ENCODE results near the gene KCNJ2. TPM values are rescaled to one million over a fixed set of nuclear protein-coding genes. Genes with fewer than 3 reads are reported as not detected.

Gene KCNJ2
- total and polyA plus RNA-seq, 8 donors = 0.31 to 6.4 (median 2.9) TPM; not detected in 1

DNA sequence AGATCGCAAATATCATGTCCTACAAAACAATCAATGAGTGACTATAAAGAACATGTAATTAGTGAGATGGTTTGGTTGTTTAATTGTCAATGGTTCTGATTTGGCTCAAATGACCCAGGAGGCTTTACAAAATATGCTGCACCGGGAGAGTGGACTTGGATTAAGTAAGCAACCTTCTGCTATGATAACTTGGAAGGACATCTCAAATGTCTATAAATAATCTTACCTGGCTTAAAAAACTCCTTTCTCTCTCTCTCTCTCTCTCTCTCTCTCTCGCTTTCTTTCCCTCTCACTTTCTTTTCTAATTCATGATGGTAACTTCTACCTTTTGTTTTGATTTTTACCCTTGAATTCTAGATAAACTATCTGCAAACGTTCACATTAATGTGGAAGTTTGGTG is 14.2 kb downstream of the KCNJ2 start:
- H3K4me3 ChIP-seq = no peak overlapping the region
- no peaks in the 10 kb centered on the region for H3K27me3 ChIP-seq
- H3K4me1 ChIP-seq = no peaks in the 10 kb centered on the region
- no peak for TF ChIP-seq POLR2A (IDR thresholded peaks at IDR 0.05)
- no peak for TF ChIP-seq EP300 (IDR thresholded peaks at IDR 0.05)
- no peak for TF ChIP-seq POLR2AphosphoS5 (IDR thresholded peaks at IDR 0.05)
- TF ChIP-seq, protein P1, sequence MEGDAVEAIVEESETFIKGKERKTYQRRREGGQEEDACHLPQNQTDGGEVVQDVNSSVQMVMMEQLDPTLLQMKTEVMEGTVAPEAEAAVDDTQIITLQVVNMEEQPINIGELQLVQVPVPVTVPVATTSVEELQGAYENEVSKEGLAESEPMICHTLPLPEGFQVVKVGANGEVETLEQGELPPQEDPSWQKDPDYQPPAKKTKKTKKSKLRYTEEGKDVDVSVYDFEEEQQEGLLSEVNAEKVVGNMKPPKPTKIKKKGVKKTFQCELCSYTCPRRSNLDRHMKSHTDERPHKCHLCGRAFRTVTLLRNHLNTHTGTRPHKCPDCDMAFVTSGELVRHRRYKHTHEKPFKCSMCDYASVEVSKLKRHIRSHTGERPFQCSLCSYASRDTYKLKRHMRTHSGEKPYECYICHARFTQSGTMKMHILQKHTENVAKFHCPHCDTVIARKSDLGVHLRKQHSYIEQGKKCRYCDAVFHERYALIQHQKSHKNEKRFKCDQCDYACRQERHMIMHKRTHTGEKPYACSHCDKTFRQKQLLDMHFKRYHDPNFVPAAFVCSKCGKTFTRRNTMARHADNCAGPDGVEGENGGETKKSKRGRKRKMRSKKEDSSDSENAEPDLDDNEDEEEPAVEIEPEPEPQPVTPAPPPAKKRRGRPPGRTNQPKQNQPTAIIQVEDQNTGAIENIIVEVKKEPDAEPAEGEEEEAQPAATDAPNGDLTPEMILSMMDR (IDR thresholded peaks at IDR 0.05) = no peak
- DNase-seq = no peak
- no peak overlapping the region for H3K27ac ChIP-seq
- 70 to 80% (median 74%) methylated on average over 4 of the region's 4 CpGs for WGBS, 5 donors
- H3K9me3 ChIP-seq = no peaks in the 10 kb centered on the region
- intact Hi-C loops (cut with DNase I; ENCODE audit: low total_unique reads) = no loop called here
- no peaks in the 10 kb centered on the region for H3K36me3 ChIP-seq

DNA sequence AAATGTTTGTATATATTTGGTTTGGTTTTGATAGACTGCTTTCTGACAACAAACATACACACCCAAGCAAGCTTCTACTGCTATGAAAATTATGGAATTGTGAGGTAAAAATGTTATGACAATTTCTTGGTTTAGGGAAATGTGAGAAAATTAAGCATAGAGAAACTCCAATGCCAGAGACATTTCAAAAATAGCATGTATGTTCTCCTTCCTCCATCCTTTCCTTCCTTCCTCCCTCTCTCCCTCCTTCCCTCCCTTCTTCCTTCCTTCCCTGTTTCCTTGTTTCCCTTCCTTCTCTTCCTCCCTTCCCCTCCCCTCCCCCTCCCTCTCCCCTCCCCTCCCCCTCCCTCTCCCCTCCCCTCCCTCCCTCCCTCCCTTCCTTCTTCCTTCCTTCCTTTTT is 14.9 kb downstream of the KCNJ2 start:
- H3K4me3 ChIP-seq = no peak overlapping the region
- H3K27ac ChIP-seq = no peak overlapping the region
- H3K27me3 ChIP-seq = no peaks in the 10 kb centered on the region
- H3K4me1 ChIP-seq = no peaks in the 10 kb centered on the region
- intact Hi-C loops (cut with DNase I; ENCODE audit: low total_unique reads) = no loop called here
- H3K36me3 ChIP-seq = no peaks in the 10 kb centered on the region
- H3K9me3 ChIP-seq = no peaks in the 10 kb centered on the region
- TF ChIP-seq, protein P1 (IDR thresholded peaks at IDR 0.05) = no peak
- no peak for TF ChIP-seq EP300 (IDR thresholded peaks at IDR 0.05)
- TF ChIP-seq POLR2A (IDR thresholded peaks at IDR 0.05) = no peak
- no peak for TF ChIP-seq POLR2AphosphoS5 (IDR thresholded peaks at IDR 0.05)
- no peak for DNase-seq

DNA sequence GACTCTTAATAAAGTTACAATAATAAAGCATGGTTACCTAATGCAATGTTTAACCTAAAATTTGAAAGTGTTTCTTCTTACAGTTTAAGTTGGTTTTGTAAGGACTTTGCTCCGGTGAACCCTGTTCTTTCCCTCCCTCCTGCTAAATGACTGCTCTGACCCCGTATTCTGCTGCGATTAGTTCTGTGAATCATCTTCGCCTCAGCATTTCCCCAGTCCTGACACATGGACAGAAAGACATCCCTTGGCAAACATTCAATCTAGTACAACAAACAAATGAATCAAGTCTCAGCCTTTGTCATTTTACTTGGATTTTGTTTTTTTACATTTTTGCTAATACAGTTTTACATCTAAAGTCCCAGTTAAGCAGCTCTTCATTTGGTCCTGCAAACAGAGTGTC is 15.4 kb downstream of the KCNJ2 start:
- Histone ChIP-seq H3K36me3 (no peaks in the 10 kb centered on the region), H3K4me3 (no peak overlapping the region), H3K27ac (no peak overlapping the region), H3K4me1 (no peaks in the 10 kb centered on the region), H3K27me3 (no peaks in the 10 kb centered on the region), H3K9me3 (no peaks in the 10 kb centered on the region)
- intact Hi-C loops (cut with DNase I; ENCODE audit: low total_unique reads) = no loop called here
- TF ChIP-seq POLR2A (IDR thresholded peaks at IDR 0.05) = no peak
- no peak for TF ChIP-seq POLR2AphosphoS5 (IDR thresholded peaks at IDR 0.05)
- no peak for TF ChIP-seq EP300 (IDR thresholded peaks at IDR 0.05)
- TF ChIP-seq, protein P1 (IDR thresholded peaks at IDR 0.05) = no peak
- WGBS, 5 donors = 55 to 86% (median 69%) methylated on average over 4 of the region's 4 CpGs
- no peak for DNase-seq

DNA sequence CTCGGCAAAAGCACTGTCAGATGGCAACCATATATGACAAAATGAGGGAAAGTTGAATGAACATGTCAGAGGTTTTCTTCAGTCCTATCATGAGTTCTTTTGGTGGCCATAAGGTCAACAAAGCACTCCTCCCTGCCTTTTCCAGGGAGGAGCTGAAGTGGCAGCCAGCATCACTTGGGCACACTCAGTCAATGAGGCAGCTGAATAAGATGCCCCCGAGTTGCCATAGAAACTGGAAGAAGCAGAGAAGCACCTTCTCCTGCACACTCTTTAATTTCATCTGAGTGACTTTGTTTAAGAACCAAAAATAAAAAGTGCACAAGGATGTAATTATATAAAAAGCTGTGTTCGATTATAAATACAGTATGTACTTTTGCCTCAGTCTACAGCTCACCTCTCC is 16.0 kb downstream of the KCNJ2 start:
- TF ChIP-seq, protein P1 (IDR thresholded peaks at IDR 0.05) = no peak
- TF ChIP-seq POLR2A (IDR thresholded peaks at IDR 0.05) (no peak), POLR2AphosphoS5 (IDR thresholded peaks at IDR 0.05) (no peak), EP300 (IDR thresholded peaks at IDR 0.05) (no peak)
- intact Hi-C loops (cut with DNase I; ENCODE audit: low total_unique reads) = no loop called here
- Histone ChIP-seq H3K27ac (no peak overlapping the region), H3K4me3 (no peak overlapping the region), H3K36me3 (no peaks in the 10 kb centered on the region), H3K4me1 (no peaks in the 10 kb centered on the region), H3K9me3 (no peaks in the 10 kb centered on the region), H3K27me3 (no peaks in the 10 kb centered on the region)
- WGBS, 5 donors = 85 to 89% (median 86%) methylated on average over 3 of the region's 3 CpGs
- DNase-seq = no peak

Data from stomach (tissue), 9 donors.